HepG2 (cell line): ENCODE data around the gene GRM1. TPM values are rescaled to one million over a fixed set of nuclear protein-coding genes. Genes with fewer than 3 reads are reported as not detected.

Experiments used
- ATAC-seq: fragments of 200-7000 bp; cut with Tn5 transposase; 3 replicates; pipeline ENCODE4 v1.9.1; 2020; ENCODE audit warnings: mild to moderate bottlenecking, moderate library complexity
- BruUV-seq: library from RNA; stranded (reverse); fragments of 400-500 nt; replicated peaks from 2 replicates; lab custom pipeline; 2021; lab: Mats Ljungman, UMichigan
- CTCF ChIA-PET: fragments of 300-600 bp; formaldehyde crosslinking; extraction: SDS; loops from one replicate; lab custom pipeline; 2021; ENCODE audit warnings: low total read pairs, inconsistent platforms, low intra/inter-chr PET ratio; lab: Yijun Ruan, JAX
- POLR2A ChIA-PET: fragments of 350-600 bp; sonication (Branson Sonifier 250); formaldehyde crosslinking; loops from one replicate; lab custom pipeline; 2020; ENCODE audit warnings: antibody characterized with exemption, inconsistent platforms; lab: Yijun Ruan, JAX
- DNase-seq: peaks from one replicate; pipeline ENCODE4 v3.0.0-alpha.2; 2015; ENCODE audit warnings: low spot score
- FAIRE-seq: peaks from 3 replicates; lab custom pipeline; 2011; peaks lifted over from hg19 to GRCh38; lab: Jason Lieb, UNC
- H2AFZ ChIP-seq: one replicate; pipeline ENCODE4 v1.6.1; 2011; ENCODE audit warnings: low read length, inconsistent platforms
- H3K27ac ChIP-seq: fragments of 300-600 bp; 3 replicates; pipeline ENCODE4 v1.8.0; 2011; ENCODE audit warnings: mixed run types, mild to moderate bottlenecking, mixed read lengths, low read length, inconsistent platforms; ENCODE audit not compliant: insufficient read depth; ENCODE audit errors: extremely low read length
- H3K27me3 ChIP-seq, 2 experiments: fragments of 200-600 bp in 1 of 2; 2 replicates in 1 of 2; 3 replicates in 1 of 2; pipeline versions ENCODE4 v1.6.0 to v1.8.0; 2011; ENCODE audit warnings: low read length in 2 of 2, mild to moderate bottlenecking in 2 of 2, moderate library complexity in 2 of 2, inconsistent platforms in 1 of 2; ENCODE audit not compliant: insufficient read depth in 2 of 2, control insufficient read depth in 1 of 2
- H3K36me3 ChIP-seq, 2 experiments: fragments of 200-600 bp in 1 of 2; replicated peaks in 1 of 2; 2 replicates in 1 of 2; 3 replicates in 1 of 2; pipeline versions ENCODE4 v1.5.1 to v1.8.0; 2011; ENCODE audit warnings: low read length in 2 of 2, inconsistent platforms in 1 of 2; ENCODE audit not compliant: insufficient read depth in 2 of 2, control insufficient read depth in 1 of 2
- H3K4me1 ChIP-seq: 2 replicates; pipeline ENCODE4 v1.5.1; 2012; ENCODE audit warnings: low read length, inconsistent platforms; ENCODE audit not compliant: insufficient read depth
- H3K4me2 ChIP-seq: 2 replicates; pipeline ENCODE4 v1.6.0; 2011; ENCODE audit warnings: low read depth, low read length, inconsistent platforms
- H3K4me3 ChIP-seq, 3 experiments: fragments of 200-600 bp in 1 of 3; sonication (generic), shearing (Covaris generic) in 1 of 3; replicated peaks in 1 of 3; 2 replicates each; pipeline ENCODE4 v1.5.1; 2011 to 2016; ENCODE audit warnings: low read length in 3 of 3, inconsistent platforms in 2 of 3, low read depth in 2 of 3, mild to moderate bottlenecking in 2 of 3, control low read depth in 1 of 3, mixed read lengths in 1 of 3; ENCODE audit not compliant: insufficient read depth in 1 of 3
- H3K79me2 ChIP-seq: one replicate; pipeline ENCODE4 v1.6.1; 2011; ENCODE audit warnings: low read length, inconsistent platforms; ENCODE audit not compliant: insufficient read depth
- H3K9ac ChIP-seq: 2 replicates; pipeline ENCODE4 v1.6.0; 2011; ENCODE audit warnings: mild to moderate bottlenecking, low read depth, low read length, inconsistent platforms; ENCODE audit not compliant: insufficient read depth
- H3K9me3 ChIP-seq: 2 replicates; pipeline ENCODE4 v1.5.1; 2012; ENCODE audit warnings: mild to moderate bottlenecking, low read length
- H4K20me1 ChIP-seq: 2 replicates; pipeline ENCODE4 v1.6.0; 2011; ENCODE audit warnings: inconsistent platforms, mild to moderate bottlenecking, low read length, moderate library complexity; ENCODE audit not compliant: insufficient read depth
- AKAP8 ChIP-seq: sonication (generic); formaldehyde crosslinking; IDR thresholded peaks from 2 replicates; pipeline ENCODE4 v1.5.1; 2020; ENCODE audit warnings: mild to moderate bottlenecking, missing genetic modification reagents
- ARID2 ChIP-seq: sonication (generic); formaldehyde crosslinking; IDR thresholded peaks from 2 replicates; pipeline ENCODE4 v1.8.1; 2022; ENCODE audit warnings: mild to moderate bottlenecking, missing genetic modification reagents, borderline replicate concordance
- CEBPG ChIP-seq: IDR thresholded peaks from 2 replicates; pipeline ENCODE4 v1.6.1; 2016
- DPF2 ChIP-seq: sonication (generic); formaldehyde crosslinking; IDR thresholded peaks from 2 replicates; pipeline ENCODE4 v1.4.0; 2020; ENCODE audit warnings: mild to moderate bottlenecking, low read depth, missing genetic modification reagents, borderline replicate concordance
- ESRRA ChIP-seq: sonication (generic); formaldehyde crosslinking; IDR thresholded peaks from 2 replicates; pipeline ENCODE4 v1.5.1; 2020; ENCODE audit warnings: mild to moderate bottlenecking, low read depth, missing genetic modification reagents
- FOXK1 ChIP-seq: sonication (generic); formaldehyde crosslinking; IDR thresholded peaks from 2 replicates; pipeline ENCODE4 v1.4.0; 2020; ENCODE audit warnings: low read depth, missing genetic modification reagents, borderline replicate concordance
- KAT2B ChIP-seq: fragments of 150-350 bp; IDR thresholded peaks from 2 replicates; pipeline ENCODE4 v1.6.1; 2014; ENCODE audit warnings: low read depth, low read length, borderline replicate concordance
- MIXL1 ChIP-seq: IDR thresholded peaks from 2 replicates; pipeline ENCODE4 v1.6.1; 2016
- NR3C1 ChIP-seq: sonication (generic); formaldehyde crosslinking; IDR thresholded peaks from 2 replicates; pipeline ENCODE4 v1.4.0; 2020; ENCODE audit warnings: missing genetic modification reagents
- PCBP2 ChIP-seq: fragments of 200-400 bp; formaldehyde crosslinking; optimal IDR thresholded peaks from 2 replicates; pipeline ENCODE3; 2018; ENCODE audit warnings: low read length, low read depth; ENCODE audit not compliant: poor library complexity, severe bottlenecking
- SMARCE1 ChIP-seq: fragments of 450-650 bp; IDR thresholded peaks from 2 replicates; pipeline ENCODE4 v1.6.1; 2017; ENCODE audit warnings: borderline replicate concordance
- SMC3 ChIP-seq: IDR thresholded peaks from 2 replicates; pipeline ENCODE4 v1.6.1; 2011; ENCODE audit warnings: low read length, improper control_type of control experiment
- TAF15 ChIP-seq: fragments of 200-400 bp; formaldehyde crosslinking; IDR thresholded peaks from one replicate; pipeline ENCODE4 v1.6.1; 2018; ENCODE audit warnings: mild to moderate bottlenecking, low read depth, low read length; ENCODE audit not compliant: poor library complexity, severe bottlenecking
- WIZ ChIP-seq: sonication (generic); formaldehyde crosslinking; IDR thresholded peaks from 2 replicates; pipeline ENCODE4 v1.5.1; 2020; ENCODE audit warnings: mild to moderate bottlenecking, missing genetic modification reagents
- ZMAT3 ChIP-seq: sonication (generic); formaldehyde crosslinking; conservative IDR thresholded peaks from 2 replicates; pipeline ENCODE4 v1.7.0; 2021; ENCODE audit warnings: missing genetic modification reagents
- ZNF138 ChIP-seq: sonication (generic); formaldehyde crosslinking; IDR thresholded peaks from 2 replicates; pipeline ENCODE4 v1.5.0; 2020; ENCODE audit warnings: mild to moderate bottlenecking, low read depth, missing genetic modification reagents
- ZNF709 ChIP-seq: sonication (generic); formaldehyde crosslinking; IDR thresholded peaks from 2 replicates; pipeline ENCODE4 v1.5.0; 2020; ENCODE audit warnings: mild to moderate bottlenecking, missing genetic modification reagents
- WGBS: methylation state at CpG from one replicate; pipeline ENCODE4 v1.1.6; 2017; ENCODE audit warnings: low lambda C conversion rate; 5-methylcytosine and 5-hydroxymethylcytosine counted together
- in situ Hi-C: cut with HindIII; loops from 2 replicates; pipeline ENCODE4 v1.10.0; 2017; ENCODE audit warnings: low pct_unique_long_range_greater_than_20kb; ENCODE audit not compliant: extremely low pct_ligation_motif_present
- intact Hi-C: fragments of 100-400 bp; cut with micrococcal nuclease; formaldehyde crosslinking; loops from one replicate; pipeline ENCODE4 v1.10.0; 2022; ENCODE audit not compliant: unreplicated experiment
- polyA plus RNA-seq, 8 experiments: library from polyadenylated mRNA; depleted of rRNA in 3 of 8; stranded (reverse) in 7 of 8; unstranded in 1 of 8; fragments of >200 nt; fragmentation: Illumina TruSeq in 4 of 8; extraction: Trizol in 4 of 8; gene quantifications; 2 replicates each; pipeline versions ENCODE4 v1.2.1 to v1.2.3, GENCODE V29; 2011 to 2016; ENCODE audit warnings: low read depth in 4 of 8, missing spikeins in 1 of 8, mixed read lengths in 1 of 8; ENCODE audit not compliant: insufficient read depth in 1 of 8
- total RNA-seq, 5 experiments: library from RNA; depleted of rRNA; stranded (reverse); fragments of >200 nt; fragmentation: Illumina TruSeq; extraction: Trizol; gene quantifications; 2 replicates each; pipeline ENCODE4 v1.2.3, GENCODE V29; 2016; ENCODE audit warnings: low read depth in 1 of 5
- TF ChIP-seq, protein P1 (sequence below): sonication (generic); formaldehyde crosslinking; IDR thresholded peaks from 2 replicates; pipeline ENCODE4 v1.4.0; 2020; ENCODE audit warnings: missing genetic modification reagents; ENCODE audit errors: not compliant biosample characterization
- TF ChIP-seq, protein P2 (sequence below): sonication (generic); formaldehyde crosslinking; IDR thresholded peaks from 2 replicates; pipeline ENCODE4 v1.4.0; 2020; ENCODE audit warnings: missing genetic modification reagents
- TF ChIP-seq, protein P3 (sequence below): sonication (generic); formaldehyde crosslinking; IDR thresholded peaks from 2 replicates; pipeline ENCODE4 v1.8.0; 2022; ENCODE audit warnings: mild to moderate bottlenecking, missing genetic modification reagents, moderate library complexity

GRM1 gene
- total and polyA plus RNA-seq, 2 of the 13 experiments (the other 11 are each of a cell fraction or from before 2014, with no cell fraction given), result 0.09 TPM; not detected in 1

DNA sequence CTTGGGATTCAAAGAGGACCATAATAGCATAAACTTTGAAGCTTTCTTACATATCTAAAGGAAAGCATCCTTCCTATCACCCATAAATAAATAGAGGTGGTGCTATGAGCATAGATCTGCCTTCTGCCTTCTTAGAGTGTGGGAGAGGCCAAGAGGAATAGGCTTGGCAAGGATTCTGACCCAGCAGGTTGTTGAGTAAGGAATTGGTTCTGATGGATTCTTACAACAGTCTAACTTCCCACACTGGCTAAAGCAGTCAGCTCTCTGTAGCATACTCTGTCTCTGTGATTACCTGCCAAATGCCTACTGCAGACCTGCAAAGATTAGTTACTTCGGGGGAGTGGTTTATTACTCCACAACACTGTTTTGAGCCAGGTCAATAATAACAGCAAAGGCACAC is 316.7 kb downstream of the GRM1 start:
- BruUV-seq, result no TSS peak
- DNase-seq (no peak), FAIRE-seq (no peak), ATAC-seq (no peak)
- POLR2A ChIA-PET, result no interaction called here
- Histone ChIP-seq H2AFZ (no peak overlapping the region), H3K27me3 (no peaks in the 10 kb centered on the region), H4K20me1 (no peaks in the 10 kb centered on the region), H3K9ac (no peak overlapping the region), H3K79me2 (no peaks in the 10 kb centered on the region), H3K27ac (no peak overlapping the region), H3K36me3 (no peaks in the 10 kb centered on the region), H3K4me2 (no peak overlapping the region), H3K4me3 (no peak overlapping the region), H3K4me1 (no peaks in the 10 kb centered on the region), H3K9me3 (no peaks in the 10 kb centered on the region)
- in situ Hi-C loops, result no loop called here
- intact Hi-C loops, result no loop called here
- CTCF ChIA-PET, result no interaction called here
- WGBS, result 0% methylated on average over 1 of the region's 1 CpG
- TF ChIP-seq KAT2B (no peak), NR3C1 (CRISPR knock-in tag) (no peak), DPF2 (CRISPR knock-in tag) (no peak), SMARCE1 (no peak), FOXK1 (CRISPR knock-in tag) (no peak), AKAP8 (CRISPR knock-in tag) (no peak), ZNF709 (CRISPR knock-in tag) (no peak), MIXL1 (CRISPR knock-in tag) (no peak), ZNF138 (no peak), ARID2 (CRISPR knock-in tag) (no peak), SMC3 (no peak), ESRRA (CRISPR knock-in tag) (no peak), ZMAT3 (CRISPR knock-in tag) (no peak), CEBPG (no peak), PCBP2 (no peak), WIZ (no peak), TAF15 (no peak)
- TF ChIP-seq, protein P1, sequence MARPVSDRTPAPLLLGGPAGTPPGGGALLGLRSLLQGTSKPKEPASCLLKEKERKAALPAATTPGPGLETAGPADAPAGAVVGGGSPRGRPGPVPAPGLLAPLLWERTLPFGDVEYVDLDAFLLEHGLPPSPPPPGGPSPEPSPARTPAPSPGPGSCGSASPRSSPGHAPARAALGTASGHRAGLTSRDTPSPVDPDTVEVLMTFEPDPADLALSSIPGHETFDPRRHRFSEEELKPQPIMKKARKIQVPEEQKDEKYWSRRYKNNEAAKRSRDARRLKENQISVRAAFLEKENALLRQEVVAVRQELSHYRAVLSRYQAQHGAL (CRISPR knock-in tag), result no peak
- TF ChIP-seq, protein P2, sequence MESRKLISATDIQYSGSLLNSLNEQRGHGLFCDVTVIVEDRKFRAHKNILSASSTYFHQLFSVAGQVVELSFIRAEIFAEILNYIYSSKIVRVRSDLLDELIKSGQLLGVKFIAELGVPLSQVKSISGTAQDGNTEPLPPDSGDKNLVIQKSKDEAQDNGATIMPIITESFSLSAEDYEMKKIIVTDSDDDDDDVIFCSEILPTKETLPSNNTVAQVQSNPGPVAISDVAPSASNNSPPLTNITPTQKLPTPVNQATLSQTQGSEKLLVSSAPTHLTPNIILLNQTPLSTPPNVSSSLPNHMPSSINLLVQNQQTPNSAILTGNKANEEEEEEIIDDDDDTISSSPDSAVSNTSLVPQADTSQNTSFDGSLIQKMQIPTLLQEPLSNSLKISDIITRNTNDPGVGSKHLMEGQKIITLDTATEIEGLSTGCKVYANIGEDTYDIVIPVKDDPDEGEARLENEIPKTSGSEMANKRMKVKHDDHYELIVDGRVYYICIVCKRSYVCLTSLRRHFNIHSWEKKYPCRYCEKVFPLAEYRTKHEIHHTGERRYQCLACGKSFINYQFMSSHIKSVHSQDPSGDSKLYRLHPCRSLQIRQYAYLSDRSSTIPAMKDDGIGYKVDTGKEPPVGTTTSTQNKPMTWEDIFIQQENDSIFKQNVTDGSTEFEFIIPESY (CRISPR knock-in tag), result no peak
- TF ChIP-seq, protein P3, sequence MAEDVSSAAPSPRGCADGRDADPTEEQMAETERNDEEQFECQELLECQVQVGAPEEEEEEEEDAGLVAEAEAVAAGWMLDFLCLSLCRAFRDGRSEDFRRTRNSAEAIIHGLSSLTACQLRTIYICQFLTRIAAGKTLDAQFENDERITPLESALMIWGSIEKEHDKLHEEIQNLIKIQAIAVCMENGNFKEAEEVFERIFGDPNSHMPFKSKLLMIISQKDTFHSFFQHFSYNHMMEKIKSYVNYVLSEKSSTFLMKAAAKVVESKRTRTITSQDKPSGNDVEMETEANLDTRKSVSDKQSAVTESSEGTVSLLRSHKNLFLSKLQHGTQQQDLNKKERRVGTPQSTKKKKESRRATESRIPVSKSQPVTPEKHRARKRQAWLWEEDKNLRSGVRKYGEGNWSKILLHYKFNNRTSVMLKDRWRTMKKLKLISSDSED (CRISPR knock-in tag), result no peak
